ENCODE measurements around the gene ACTN1. TPM values are rescaled to one million over a fixed set of nuclear protein-coding genes. Genes with fewer than 3 reads are reported as not detected.
"Not testable (repeated sequence)": the region's sequence is repeated elsewhere in the genome, so short reads cannot be mapped to it uniquely, and the experiment has no call there.

ACTN1 gene
- 70.7 and 97.7 TPM in 2 replicates for total RNA-seq (ENCODE audit: low replicate concordance)

- H3K27me3 ChIP-seq = no peaks in the 10 kb centered on the region
- H3F3A ChIP-seq (ENCODE audit: low read depth) = peaks cover 40% of the 10 kb centered on the region
- H3K4me1 ChIP-seq = peaks cover 11% of the 10 kb centered on the region
- H3K4me3 Mint-ChIP-seq = peak within 1 kb of the TSS; percentile 96
- peak within 1 kb of the TSS; percentile 86 for H3K4me2 ChIP-seq
- peak; percentile 98 for DNase-seq (ENCODE audit: low spot score)
- peaks cover 9% of the 10 kb centered on the region for H3K36me3 Mint-ChIP-seq
- peaks cover 45% of the 10 kb centered on the region for H3K79me2 ChIP-seq (ENCODE audit: low read depth)
- TF ChIP-seq CTCF (IDR thresholded peaks at IDR 0.05) (no peak), EZH2phosphoT487 (IDR thresholded peaks at IDR 0.05) (no peak), EZH2 (IDR thresholded peaks at IDR 0.05) (no peak)
- no peaks in the 10 kb centered on the region for H3K9me3 ChIP-seq (ENCODE audit: low read depth)
- H3K36me3 ChIP-seq = no peaks in the 10 kb centered on the region
- no peaks in the 10 kb centered on the region for H3K9me3 Mint-ChIP-seq
- H3K27me3 Mint-ChIP-seq (ENCODE audit: insufficient read depth, low read depth) = peaks cover 4% of the 10 kb centered on the region
- H2AFZ ChIP-seq (replicated peaks) = peak within 1 kb of the TSS; percentile 22
- H3K4me1 Mint-ChIP-seq = peaks cover 32% of the 10 kb centered on the region
- peak within 1 kb of the TSS; percentile 91 for H3K9ac ChIP-seq
- H3K4me3 ChIP-seq = peak within 1 kb of the TSS; percentile 99
- H3K27ac ChIP-seq = peak within 1 kb of the TSS; percentile 98
- H4K20me1 ChIP-seq (ENCODE audit: low read depth) = peaks cover 8% of the 10 kb centered on the region
- H3K27ac Mint-ChIP-seq = peak within 1 kb of the TSS; percentile 91
Observed at GRCh38 chr14:68979021-68979721, at the start of gene ACTN1. ACTN1 (minus strand) TSS chr14:68979302; CDS start chr14:68979056, 246 bp downstream.

- Histone ChIP-seq H3K4me1 (peaks cover 7% of the 10 kb centered on the region), H3K4me2 (no peak overlapping the region), H3F3A (ENCODE audit: low read depth) (no peaks in the 10 kb centered on the region), H3K4me3 (no peak overlapping the region), H3K9ac (no peak overlapping the region), H3K27me3 (no peaks in the 10 kb centered on the region), H3K9me3 (ENCODE audit: low read depth) (no peaks in the 10 kb centered on the region), H3K79me2 (ENCODE audit: low read depth) (no peaks in the 10 kb centered on the region), H3K27ac (no peak overlapping the region), H4K20me1 (ENCODE audit: low read depth) (no peaks in the 10 kb centered on the region), H3K36me3 (no peaks in the 10 kb centered on the region), H2AFZ (replicated peaks) (peak overlapping the region; percentile 42)
- no peaks in the 10 kb centered on the region for H3K4me1 Mint-ChIP-seq
- no peak for DNase-seq (ENCODE audit: low spot score)
- no peak for TF ChIP-seq CTCF (IDR thresholded peaks at IDR 0.05)
- no peak for TF ChIP-seq EZH2phosphoT487 (IDR thresholded peaks at IDR 0.05)
- TF ChIP-seq EZH2 (IDR thresholded peaks at IDR 0.05) = no peak
- no peaks in the 10 kb centered on the region for H3K9me3 Mint-ChIP-seq
- no peaks in the 10 kb centered on the region for H3K36me3 Mint-ChIP-seq
- H3K27me3 Mint-ChIP-seq (ENCODE audit: insufficient read depth, low read depth) = no peaks in the 10 kb centered on the region
- H3K4me3 Mint-ChIP-seq = no peak overlapping the region
- H3K27ac Mint-ChIP-seq = no peak overlapping the region
Observed at GRCh38 chr14:69027242-69027913, 48.3 kb upstream of the ACTN1 start.

GRCh38 chr14:69023035-69023434 lies 43.9 kb upstream of the ACTN1 start:
- Histone ChIP-seq H3K4me3 (no peak overlapping the region), H3K9ac (no peak overlapping the region), H2AFZ (replicated peaks) (peak overlapping the region; percentile 57), H3K9me3 (ENCODE audit: low read depth) (no peaks in the 10 kb centered on the region), H4K20me1 (ENCODE audit: low read depth) (no peaks in the 10 kb centered on the region), H3K4me1 (peaks cover 7% of the 10 kb centered on the region), H3K27me3 (no peaks in the 10 kb centered on the region), H3K27ac (no peak overlapping the region), H3K36me3 (no peaks in the 10 kb centered on the region), H3F3A (ENCODE audit: low read depth) (no peaks in the 10 kb centered on the region), H3K79me2 (ENCODE audit: low read depth) (no peaks in the 10 kb centered on the region), H3K4me2 (no peak overlapping the region)
- Mint-ChIP-seq H3K27me3 (ENCODE audit: insufficient read depth, low read depth) (no peaks in the 10 kb centered on the region), H3K36me3 (no peaks in the 10 kb centered on the region), H3K27ac (no peak overlapping the region), H3K9me3 (no peaks in the 10 kb centered on the region), H3K4me3 (no peak overlapping the region), H3K4me1 (peaks cover under 1% of the 10 kb centered on the region)
- TF ChIP-seq EZH2phosphoT487 (IDR thresholded peaks at IDR 0.05) (no peak), CTCF (IDR thresholded peaks at IDR 0.05) (no peak), EZH2 (IDR thresholded peaks at IDR 0.05) (no peak)
- no peak for DNase-seq (ENCODE audit: low spot score)

GRCh38 chr14:69022093-69022492 lies 43.0 kb upstream of the ACTN1 start:
- not testable (repeated sequence) for H3K9me3 Mint-ChIP-seq; H2AFZ ChIP-seq (replicated peaks); H3K4me1 Mint-ChIP-seq; H3K4me2 ChIP-seq; H3K27ac ChIP-seq; H3K4me3 ChIP-seq; H3K9ac ChIP-seq; H3F3A ChIP-seq (ENCODE audit: low read depth); H3K27me3 Mint-ChIP-seq (ENCODE audit: insufficient read depth, low read depth); H3K9me3 ChIP-seq (ENCODE audit: low read depth); H3K27me3 ChIP-seq; H3K36me3 Mint-ChIP-seq; H3K4me3 Mint-ChIP-seq; H3K79me2 ChIP-seq (ENCODE audit: low read depth); DNase-seq (ENCODE audit: low spot score); H3K27ac Mint-ChIP-seq; H4K20me1 ChIP-seq (ENCODE audit: low read depth); H3K4me1 ChIP-seq; H3K36me3 ChIP-seq
